CD14-positive monocyte (primary cell): ENCODE data around the gene IFRD2. TPM values are rescaled to one million over a fixed set of nuclear protein-coding genes. Genes with fewer than 3 reads are reported as not detected.
A peak's percentile ranks its signal among the peaks of the same experiment; 100 is the strongest.

Experiments used
- DNase-seq, 3 donors: peaks; one replicate each; pipeline ENCODE4 v3.0.0-alpha.2; 2011 to 2022
- H2AFZ ChIP-seq: 2 replicates; pipeline ENCODE4 v1.6.0; 2012; ENCODE audit warnings: mild to moderate bottlenecking, low read depth, low read length, inconsistent platforms; ENCODE audit not compliant: insufficient read depth, poor library complexity, severe bottlenecking
- H3K27ac ChIP-seq, 2 donors: 1 replicate in 1 of 2; 2 replicates in 1 of 2; pipeline ENCODE4 v1.5.1; 2012 to 2013; ENCODE audit warnings: low read length in 2 of 2, control low read depth in 1 of 2, inconsistent platforms in 1 of 2, low read depth in 1 of 2, mild to moderate bottlenecking in 1 of 2
- H3K27me3 ChIP-seq, 2 donors: one replicate each; pipeline versions ENCODE4 v1.6.0 to v1.6.1; 2011 to 2013; ENCODE audit warnings: low read length in 2 of 2; ENCODE audit not compliant: control insufficient read depth in 2 of 2, insufficient read depth in 2 of 2
- H3K36me3 ChIP-seq, 2 donors: replicated peaks in 1 of 2; 1 replicate in 1 of 2; 2 replicates in 1 of 2; pipeline versions ENCODE4 v1.5.1 to v1.6.1; 2012 to 2013; ENCODE audit warnings: low read length in 2 of 2, control low read depth in 1 of 2, inconsistent platforms in 1 of 2, mild to moderate bottlenecking in 1 of 2; ENCODE audit not compliant: insufficient read depth in 2 of 2, control insufficient read depth in 1 of 2
- H3K4me1 ChIP-seq, 2 donors: 1 replicate in 1 of 2; 2 replicates in 1 of 2; pipeline versions ENCODE4 v1.5.1 to v1.6.1; 2012 to 2013; ENCODE audit warnings: low read length in 2 of 2, control low read depth in 1 of 2, inconsistent platforms in 1 of 2, mild to moderate bottlenecking in 1 of 2, moderate library complexity in 1 of 2; ENCODE audit not compliant: insufficient read depth in 2 of 2, control insufficient read depth in 1 of 2
- H3K4me2 ChIP-seq: replicated peaks from 2 replicates; pipeline ENCODE3; 2012; ENCODE audit warnings: low read length, moderate library complexity, mild to moderate bottlenecking; ENCODE audit not compliant: poor library complexity, severe bottlenecking; ENCODE audit errors: extremely low read depth
- H3K4me3 ChIP-seq, 3 experiments: fragments of 200-600 bp in 1 of 3; sonication (generic) in 1 of 3; replicated peaks in 1 of 3; 1 replicate in 2 of 3; 2 replicates in 1 of 3; pipeline ENCODE4 v1.5.1; 2011 to 2013; ENCODE audit warnings: low read length in 3 of 3, mild to moderate bottlenecking in 3 of 3, control low read depth in 2 of 3, low read depth in 2 of 3, inconsistent platforms in 1 of 3, moderate library complexity in 1 of 3
- H3K79me2 ChIP-seq: 2 replicates; pipeline ENCODE4 v1.6.0; 2012; ENCODE audit warnings: mild to moderate bottlenecking, control low read depth, inconsistent platforms, low read length, moderate library complexity; ENCODE audit not compliant: insufficient read depth
- H3K9ac ChIP-seq: 2 replicates; pipeline ENCODE4 v1.6.0; 2017; ENCODE audit warnings: low read length, mild to moderate bottlenecking; ENCODE audit not compliant: insufficient read depth, poor library complexity, severe bottlenecking
- H3K9me3 ChIP-seq, 2 donors: replicated peaks in 1 of 2; 1 replicate in 1 of 2; 2 replicates in 1 of 2; pipeline versions ENCODE4 v1.5.1 to v1.6.1; 2012 to 2013; ENCODE audit warnings: low read length in 2 of 2, control low read depth in 1 of 2; ENCODE audit not compliant: control insufficient read depth in 1 of 2, insufficient read depth in 1 of 2
- H4K20me1 ChIP-seq: 2 replicates; pipeline ENCODE4 v1.6.0; 2012; ENCODE audit warnings: mild to moderate bottlenecking, low read length, control low read depth, moderate library complexity; ENCODE audit not compliant: insufficient read depth
- H3K27ac Mint-ChIP-seq, 7 donors: one replicate each; pipeline ENCODE4 v1.8.0; 2020; ENCODE audit warnings: mild to moderate bottlenecking in 7 of 7, mixed read lengths in 7 of 7, moderate library complexity in 6 of 7, inconsistent platforms in 2 of 7
- H3K27me3 Mint-ChIP-seq, 3 donors: one replicate each; pipeline ENCODE4 v1.8.0; 2021 to 2022; ENCODE audit warnings: low read depth in 3 of 3, mild to moderate bottlenecking in 3 of 3, mixed read lengths in 3 of 3, moderate library complexity in 3 of 3, inconsistent platforms in 1 of 3
- H3K36me3 Mint-ChIP-seq, 2 donors: one replicate each; pipeline ENCODE4 v1.8.0; 2020; ENCODE audit warnings: mixed read lengths in 2 of 2, inconsistent platforms in 1 of 2, mild to moderate bottlenecking in 1 of 2
- H3K4me1 Mint-ChIP-seq: one replicate; pipeline ENCODE4 v1.8.0; 2020; ENCODE audit warnings: mild to moderate bottlenecking, mixed read lengths
- H3K4me3 Mint-ChIP-seq, 2 donors: one replicate each; pipeline ENCODE4 v1.8.0; 2020; ENCODE audit warnings: mild to moderate bottlenecking in 2 of 2, mixed read lengths in 2 of 2, moderate library complexity in 1 of 2
- H3K9me3 Mint-ChIP-seq, 7 donors: one replicate each; pipeline ENCODE4 v1.8.0; 2020 to 2022; ENCODE audit warnings: mixed read lengths in 7 of 7, mild to moderate bottlenecking in 6 of 7, moderate library complexity in 6 of 7, inconsistent platforms in 2 of 7
- CTCF ChIP-seq: fragments of 200-600 bp; IDR thresholded peaks from one replicate; pipeline ENCODE4 v1.8.0; 2022; ENCODE audit warnings: antibody characterized with exemption, mild to moderate bottlenecking
- WGBS: methylation state at CpG from one replicate; pipeline ENCODE4 v1.1.5; 2013; ENCODE audit warnings: missing lambda C conversion rate; ENCODE audit not compliant: insufficient coverage; 5-methylcytosine and 5-hydroxymethylcytosine counted together
- intact Hi-C, 2 donors: fragments of 100-400 bp; cut with micrococcal nuclease; formaldehyde crosslinking; loops; one replicate each; pipeline versions ENCODE4 v1.15.0 to v1.15.1; 2023
- polyA plus RNA-seq, 3 donors: library from polyadenylated mRNA; depleted of rRNA in 1 of 3; unstranded in 2 of 3; stranded (reverse) in 1 of 3; fragments of 300-500 nt in 2 of 3; fragments of >200 nt in 1 of 3; fragmentation: Illumina TruSeq in 2 of 3; gene quantifications; 1 replicate in 2 of 3; 2 replicates in 1 of 3; pipeline ENCODE4 v1.2.3, GENCODE V29; 2012 to 2021

IFRD2 gene
- polyA plus RNA-seq, 3 donors = 17.1 to 35.1 (median 23.3) TPM

- Histone ChIP-seq H3K27ac (no peak overlapping the region), H3K4me3 (no peak overlapping the region), H3K4me1 (peaks cover 5 to 17% of the 10 kb centered on the region in 2 donors), H3K36me3 (no peaks in the 10 kb centered on the region), H3K9ac (no peak overlapping the region), H3K9me3 (peaks cover 3 to 9% of the 10 kb centered on the region in 2 donors), H4K20me1 (no peaks in the 10 kb centered on the region), H3K4me2 (no peak overlapping the region), H3K79me2 (no peaks in the 10 kb centered on the region), H2AFZ (no peak overlapping the region), H3K27me3 (peaks cover 19 to 35% of the 10 kb centered on the region in 2 donors)
- peaks cover 0 to 14% (median 10%) of the 10 kb centered on the region in 7 donors for H3K9me3 Mint-ChIP-seq
- intact Hi-C loops = no loop called here
- H3K36me3 Mint-ChIP-seq = peaks cover 4 to 5% of the 10 kb centered on the region in 2 donors
- no peak overlapping the region for H3K27ac Mint-ChIP-seq
- H3K4me1 Mint-ChIP-seq = peaks cover 16% of the 10 kb centered on the region
- no peak for TF ChIP-seq CTCF
- no peak for DNase-seq
- no peak overlapping the region for H3K4me3 Mint-ChIP-seq
- 100% methylated on average over 1 of the region's 8 CpGs for WGBS
- peaks cover 34 to 47% (median 41%) of the 10 kb centered on the region in 3 donors for H3K27me3 Mint-ChIP-seq
Observed at GRCh38 chr3:50279255-50280016, 12.8 kb downstream of the IFRD2 start.

GRCh38 chr3:50278880-50279224, 13.4 kb downstream of the IFRD2 start, which contains the start of gene LSMEM2:
Gene LSMEM2, plus strand, starts transcription at chr3:50279087. Its CDS starts 27 bp downstream, at chr3:50279114.
- peaks cover 3 to 11% of the 10 kb centered on the region in 2 donors for H3K9me3 ChIP-seq
- H3K36me3 ChIP-seq = no peaks in the 10 kb centered on the region
- Mint-ChIP-seq H3K4me1 (peaks cover 21% of the 10 kb centered on the region), H3K27me3 (peaks cover 39 to 53% (median 47%) of the 10 kb centered on the region in 3 donors), H3K9me3 (peaks cover 0 to 18% (median 11%) of the 10 kb centered on the region in 7 donors), H3K4me3 (peak within 1 kb of the TSS in 1 of 2 donors; percentile 65), H3K27ac (peak within 1 kb of the TSS in 1 of 7 donors; percentile 1), H3K36me3 (peaks cover 6 to 8% of the 10 kb centered on the region in 2 donors)
- no peak for DNase-seq
- WGBS = 77% methylated on average over 2 of the region's 2 CpGs
- intact Hi-C loops = no loop called here
- H3K4me3 ChIP-seq = no peak within 1 kb of the TSS
- peaks cover 7 to 23% of the 10 kb centered on the region in 2 donors for H3K4me1 ChIP-seq
- H3K27me3 ChIP-seq = peaks cover 22 to 41% of the 10 kb centered on the region in 2 donors
- no peak within 1 kb of the TSS for H3K4me2 ChIP-seq
- no peak for TF ChIP-seq CTCF
- no peaks in the 10 kb centered on the region for H4K20me1 ChIP-seq
- H3K79me2 ChIP-seq = no peaks in the 10 kb centered on the region
- no peak within 1 kb of the TSS for H3K9ac ChIP-seq
- no peak within 1 kb of the TSS for H3K27ac ChIP-seq
- no peak within 1 kb of the TSS for H2AFZ ChIP-seq
